SU-DHL-6 (cell line): ENCODE data around the gene CMSS1.

Experiments used
- H2AFZ ChIP-seq: fragments of 200-600 bp; sonication (generic); 2 replicates; pipeline ENCODE4 v1.6.1; 2014; ENCODE audit warnings: low read depth, mild to moderate bottlenecking, moderate library complexity, mixed read lengths, antibody characterized with exemption, low read length; ENCODE audit not compliant: severe bottlenecking
- H3F3A ChIP-seq: fragments of 200-600 bp; shearing (Covaris generic); 2 replicates; pipeline ENCODE4 v1.6.0; 2016; ENCODE audit warnings: antibody characterized with exemption, mild to moderate bottlenecking; ENCODE audit not compliant: insufficient read depth
- H3K27ac ChIP-seq: fragments of 200-600 bp; sonication (generic); 2 replicates; pipeline ENCODE4 v1.5.1; 2016; ENCODE audit warnings: low read depth, mild to moderate bottlenecking, low read length, moderate library complexity, mixed read lengths
- H3K27me3 ChIP-seq: fragments of 200-600 bp; sonication (generic), shearing (Covaris generic); 2 replicates; pipeline ENCODE4 v1.6.0; 2014; ENCODE audit warnings: mild to moderate bottlenecking, low read length
- H3K36me3 ChIP-seq: fragments of 200-600 bp; sonication (generic); 2 replicates; pipeline ENCODE4 v1.6.1; 2014; ENCODE audit warnings: mild to moderate bottlenecking, low read length, mixed read lengths
- H3K4me2 ChIP-seq: fragments of 300-600, 200-600 bp; shearing (Covaris generic), sonication (generic); 2 replicates; pipeline ENCODE4 v1.6.0; 2014; ENCODE audit warnings: low read length, low read depth, mild to moderate bottlenecking; ENCODE audit not compliant: poor library complexity, severe bottlenecking
- H3K4me3 ChIP-seq: fragments of 200-600 bp; sonication (generic); 2 replicates; pipeline ENCODE4 v1.5.1; 2014; ENCODE audit warnings: antibody characterized with exemption, low read length, mild to moderate bottlenecking, mixed read lengths; ENCODE audit not compliant: insufficient read depth, poor library complexity, severe bottlenecking
- H3K79me2 ChIP-seq: fragments of 200-600 bp; sonication (generic); 2 replicates; pipeline ENCODE4 v1.6.1; 2014; ENCODE audit warnings: mild to moderate bottlenecking, low read length, moderate library complexity; ENCODE audit not compliant: insufficient read depth
- H3K9ac ChIP-seq: fragments of 200-600 bp; sonication (generic); 2 replicates; pipeline ENCODE4 v1.7.0; 2014; ENCODE audit warnings: mild to moderate bottlenecking, low read length
- H3K9me2 ChIP-seq: fragments of 200-600 bp; sonication (generic); replicated peaks from 2 replicates; pipeline ENCODE4 v1.6.1; 2014; ENCODE audit warnings: low read length; ENCODE audit not compliant: insufficient read depth
- H3K9me3 ChIP-seq: fragments of 200-600 bp; sonication (generic); 2 replicates; pipeline ENCODE4 v1.6.1; 2014; ENCODE audit warnings: low read length, mixed read lengths; ENCODE audit not compliant: insufficient read depth
- H4K20me1 ChIP-seq: fragments of 200-600 bp; sonication (generic); 2 replicates; pipeline ENCODE4 v1.6.1; 2014; ENCODE audit warnings: low read depth, mild to moderate bottlenecking, antibody characterized with exemption, low read length, moderate library complexity, mixed read lengths
- CTCF ChIP-seq: fragments of 200-600 bp; sonication (generic); IDR thresholded peaks from one replicate; pipeline ENCODE4 v1.5.1; 2017; ENCODE audit warnings: antibody characterized with exemption, mild to moderate bottlenecking, low read length, moderate library complexity; ENCODE audit not compliant: insufficient read depth, poor library complexity, severe bottlenecking
- EZH2phosphoT487 ChIP-seq: fragments of 200-600 bp; sonication (generic), shearing (Covaris generic); conservative IDR thresholded peaks from 2 replicates; pipeline ENCODE4 v1.6.1; 2018; ENCODE audit warnings: mild to moderate bottlenecking, antibody characterized with exemption, low read length, moderate library complexity, mixed read lengths

Gene CMSS1

GRCh38 chr3:99960123-99960878, 142.6 kb downstream of the CMSS1 start:
- Histone ChIP-seq H3K9me2 (no peaks in the 10 kb centered on the region), H3K79me2 (no peaks in the 10 kb centered on the region), H2AFZ (no peak overlapping the region), H3K27ac (no peak overlapping the region), H4K20me1 (no peaks in the 10 kb centered on the region), H3F3A (no peaks in the 10 kb centered on the region), H3K4me3 (no peak overlapping the region), H3K9me3 (no peaks in the 10 kb centered on the region), H3K27me3 (no peaks in the 10 kb centered on the region), H3K4me2 (no peak overlapping the region), H3K9ac (no peak overlapping the region), H3K36me3 (no peaks in the 10 kb centered on the region)
- TF ChIP-seq CTCF (no peak), EZH2phosphoT487 (no peak)

- Histone ChIP-seq H3K36me3 (no peaks in the 10 kb centered on the region), H3K4me3 (no peak overlapping the region), H3K4me2 (no peak overlapping the region), H3K9ac (no peak overlapping the region), H3K79me2 (no peaks in the 10 kb centered on the region), H2AFZ (no peak overlapping the region), H3K27me3 (no peaks in the 10 kb centered on the region), H3K9me3 (no peaks in the 10 kb centered on the region), H3K27ac (no peak overlapping the region), H3F3A (no peaks in the 10 kb centered on the region), H4K20me1 (no peaks in the 10 kb centered on the region), H3K9me2 (no peaks in the 10 kb centered on the region)
- TF ChIP-seq EZH2phosphoT487 (no peak), CTCF (no peak)
Measured at GRCh38 chr3:99960941-99961340, 143.3 kb downstream of the CMSS1 start.

GRCh38 chr3:99961756-99962515, 144.3 kb downstream of the CMSS1 start:
- Histone ChIP-seq H2AFZ (no peak overlapping the region), H3K79me2 (no peaks in the 10 kb centered on the region), H3K9me3 (no peaks in the 10 kb centered on the region), H3K27me3 (no peaks in the 10 kb centered on the region), H4K20me1 (no peaks in the 10 kb centered on the region), H3K4me2 (no peak overlapping the region), H3K9me2 (no peaks in the 10 kb centered on the region), H3K27ac (no peak overlapping the region), H3K36me3 (no peaks in the 10 kb centered on the region), H3F3A (no peaks in the 10 kb centered on the region), H3K9ac (no peak overlapping the region), H3K4me3 (no peak overlapping the region)
- no peak for TF ChIP-seq EZH2phosphoT487
- TF ChIP-seq CTCF, result no peak
